ENCODE measurements around the gene PKNOX1.

GRCh38 chr21:42929969-42930368, 44.4 kb upstream of the PKNOX1 start:
- TF ChIP-seq, protein P1, sequence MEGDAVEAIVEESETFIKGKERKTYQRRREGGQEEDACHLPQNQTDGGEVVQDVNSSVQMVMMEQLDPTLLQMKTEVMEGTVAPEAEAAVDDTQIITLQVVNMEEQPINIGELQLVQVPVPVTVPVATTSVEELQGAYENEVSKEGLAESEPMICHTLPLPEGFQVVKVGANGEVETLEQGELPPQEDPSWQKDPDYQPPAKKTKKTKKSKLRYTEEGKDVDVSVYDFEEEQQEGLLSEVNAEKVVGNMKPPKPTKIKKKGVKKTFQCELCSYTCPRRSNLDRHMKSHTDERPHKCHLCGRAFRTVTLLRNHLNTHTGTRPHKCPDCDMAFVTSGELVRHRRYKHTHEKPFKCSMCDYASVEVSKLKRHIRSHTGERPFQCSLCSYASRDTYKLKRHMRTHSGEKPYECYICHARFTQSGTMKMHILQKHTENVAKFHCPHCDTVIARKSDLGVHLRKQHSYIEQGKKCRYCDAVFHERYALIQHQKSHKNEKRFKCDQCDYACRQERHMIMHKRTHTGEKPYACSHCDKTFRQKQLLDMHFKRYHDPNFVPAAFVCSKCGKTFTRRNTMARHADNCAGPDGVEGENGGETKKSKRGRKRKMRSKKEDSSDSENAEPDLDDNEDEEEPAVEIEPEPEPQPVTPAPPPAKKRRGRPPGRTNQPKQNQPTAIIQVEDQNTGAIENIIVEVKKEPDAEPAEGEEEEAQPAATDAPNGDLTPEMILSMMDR (IDR thresholded peaks at IDR 0.05) = no peak
- TF ChIP-seq POLR2A (IDR thresholded peaks at IDR 0.05) = no peak
